HG03469 (cell line): ENCODE data around the gene CHCHD4.

Experiments used
- ATAC-seq: cut with Tn5 transposase; IDR thresholded peaks from one replicate; pipeline ENCODE4 v1.9.1; 2021; ENCODE audit warnings: mild to moderate bottlenecking, moderate library complexity, moderate number of reproducible peaks; ENCODE audit not compliant: unreplicated experiment

CHCHD4 gene

DNA sequence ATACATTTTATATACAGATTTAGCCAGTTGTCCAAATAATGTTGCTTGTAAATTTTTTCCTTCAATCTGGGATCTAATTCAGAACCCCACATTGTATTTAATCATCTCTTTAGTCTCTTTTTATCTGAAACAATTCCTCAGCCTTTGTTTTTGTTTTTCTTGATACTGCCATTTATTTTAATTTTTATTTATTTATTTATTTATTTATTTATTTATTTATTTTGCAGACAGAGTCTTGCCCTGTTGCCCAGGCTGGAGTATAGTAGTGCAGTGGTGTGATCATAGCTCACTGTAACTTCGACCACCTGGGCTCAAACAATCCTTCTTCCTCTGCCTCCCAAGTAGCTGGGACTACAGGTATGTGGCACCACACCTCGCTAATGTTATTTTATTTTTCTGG, 61.5 kb downstream of the CHCHD4 start:
- no peak for ATAC-seq
